Fibroblast of villous mesenchyme (primary cell): ENCODE measurements around the gene ARHGAP27. TPM values are rescaled to one million over a fixed set of nuclear protein-coding genes. Genes with fewer than 3 reads are reported as not detected.

Experiments
- DNase-seq: peaks from one replicate; pipeline ENCODE4 v3.0.0-alpha.2; 2010; ENCODE audit warnings: low read depth
- H3K4me3 ChIP-seq: 2 replicates; pipeline ENCODE4 v1.5.1; 2011; ENCODE audit warnings: low read depth, mild to moderate bottlenecking, low read length
- CTCF ChIP-seq: IDR thresholded peaks from 2 replicates; pipeline ENCODE4 v1.5.1; 2012; ENCODE audit warnings: low read depth, mild to moderate bottlenecking, low read length; ENCODE audit not compliant: insufficient read depth
- total RNA-seq: library from RNA; depleted of rRNA; stranded (reverse); fragments of >200 nt; gene quantifications from 2 replicates; pipeline ENCODE4 v1.2.3, GENCODE V29; 2012

ARHGAP27 gene
- total RNA-seq, 1 donor = 1.7 TPM

GRCh38 chr17:45396496-45397205 lies 36.0 kb downstream of the ARHGAP27 start:
- TF ChIP-seq CTCF = no peak
- no peak overlapping the region for H3K4me3 ChIP-seq
- no peak for DNase-seq

- TF ChIP-seq CTCF = no peak
- no peak for DNase-seq
- H3K4me3 ChIP-seq = peak overlapping the region; percentile 25
These were observed 36.9 kb downstream of the ARHGAP27 start for GRCh38 chr17:45395569-45396415.

GRCh38 chr17:45394913-45395568 lies 37.6 kb downstream of the ARHGAP27 start:
- H3K4me3 ChIP-seq = peak overlapping the region; percentile 25
- TF ChIP-seq CTCF = peak; percentile 80

DNA sequence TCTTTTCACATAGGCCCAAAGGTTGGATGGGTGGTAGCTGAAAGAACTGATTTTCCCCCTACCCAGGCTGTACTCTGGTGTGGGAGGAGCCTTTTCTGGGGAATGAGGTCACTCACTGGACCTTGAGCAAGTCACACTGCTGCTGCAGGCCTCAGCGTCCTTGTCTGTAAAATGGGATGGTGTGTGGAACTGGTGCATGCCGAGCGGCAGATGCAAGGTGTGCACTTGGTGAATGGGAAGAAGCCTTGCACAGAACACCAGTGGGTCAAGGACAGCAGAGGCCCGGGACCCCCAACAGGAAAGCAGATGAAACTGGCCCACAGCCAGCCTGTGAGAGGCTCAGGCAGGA lies 38.1 kb downstream of the ARHGAP27 start:
- no peak for TF ChIP-seq CTCF
- DNase-seq = no peak

More at GRCh38 chr17:45394913-45395568, 37.6 kb downstream of the ARHGAP27 start:
- DNase-seq = peak; percentile 86

GRCh38 chr17:45394091-45394490 lies 38.6 kb downstream of the ARHGAP27 start:
- no peak for DNase-seq
- no peak for TF ChIP-seq CTCF
- H3K4me3 ChIP-seq = no peak overlapping the region

More for the DNA sequence above, 38.1 kb downstream of the ARHGAP27 start:
- H3K4me3 ChIP-seq = no peak overlapping the region

- no peak overlapping the region for H3K4me3 ChIP-seq
- TF ChIP-seq CTCF = no peak
- no peak for DNase-seq
These were observed 39.3 kb downstream of the ARHGAP27 start for GRCh38 chr17:45393411-45393810.
